OCI-LY7 (cell line): ENCODE measurements around the gene BMI1.

Experiments used
- EZH2phosphoT487 ChIP-seq: fragments of 200-600 bp; sonication (generic); IDR thresholded peaks from 2 replicates; pipeline ENCODE4 v1.6.1; 2018; ENCODE audit warnings: low read depth, borderline replicate concordance, mild to moderate bottlenecking, mixed run types, antibody characterized with exemption, low read length, moderate library complexity, mixed read lengths
- TF ChIP-seq, protein P1 (sequence below): fragments of 200-600 bp; sonication (generic); conservative IDR thresholded peaks from 2 replicates; pipeline ENCODE4 v1.5.1; 2014; ENCODE audit warnings: mild to moderate bottlenecking, antibody characterized with exemption, low read length, moderate library complexity, mixed read lengths

DNA sequence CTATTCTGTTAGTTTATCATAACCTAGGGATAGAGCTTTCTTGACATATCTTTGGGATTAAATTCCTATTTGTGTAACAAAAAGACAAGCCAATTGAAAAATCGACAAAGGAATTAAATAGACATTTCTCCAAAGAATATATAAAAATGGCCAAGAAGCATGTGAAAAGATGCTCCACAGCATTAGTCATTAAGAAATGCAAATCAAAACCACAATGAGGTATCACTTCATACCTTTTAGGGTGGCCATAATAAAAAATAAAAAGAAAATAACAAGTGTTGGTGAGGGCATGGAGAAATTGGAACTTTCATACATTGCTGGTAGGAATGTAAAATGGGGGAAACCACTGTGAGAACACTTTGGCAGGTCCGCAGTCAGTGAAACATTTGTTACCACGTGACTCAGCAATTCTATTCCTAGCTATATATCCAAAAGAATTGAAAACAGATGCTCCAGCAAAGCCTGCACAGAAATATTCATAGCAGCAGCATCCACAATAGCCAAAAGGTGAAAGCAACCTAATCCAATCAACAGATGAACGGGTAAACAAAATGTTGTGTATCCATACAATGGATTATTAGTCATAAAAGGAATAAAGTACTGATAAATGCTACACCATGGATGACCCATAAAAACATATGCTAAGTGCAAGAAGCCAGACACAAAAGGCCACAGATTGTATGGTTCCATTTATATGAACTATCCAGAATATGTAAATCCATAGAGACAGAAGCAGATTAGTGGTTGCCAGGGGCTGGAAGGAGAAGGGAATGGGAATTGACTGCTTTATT lies 44.9 kb downstream of the BMI1 start:
- TF ChIP-seq, protein P1, sequence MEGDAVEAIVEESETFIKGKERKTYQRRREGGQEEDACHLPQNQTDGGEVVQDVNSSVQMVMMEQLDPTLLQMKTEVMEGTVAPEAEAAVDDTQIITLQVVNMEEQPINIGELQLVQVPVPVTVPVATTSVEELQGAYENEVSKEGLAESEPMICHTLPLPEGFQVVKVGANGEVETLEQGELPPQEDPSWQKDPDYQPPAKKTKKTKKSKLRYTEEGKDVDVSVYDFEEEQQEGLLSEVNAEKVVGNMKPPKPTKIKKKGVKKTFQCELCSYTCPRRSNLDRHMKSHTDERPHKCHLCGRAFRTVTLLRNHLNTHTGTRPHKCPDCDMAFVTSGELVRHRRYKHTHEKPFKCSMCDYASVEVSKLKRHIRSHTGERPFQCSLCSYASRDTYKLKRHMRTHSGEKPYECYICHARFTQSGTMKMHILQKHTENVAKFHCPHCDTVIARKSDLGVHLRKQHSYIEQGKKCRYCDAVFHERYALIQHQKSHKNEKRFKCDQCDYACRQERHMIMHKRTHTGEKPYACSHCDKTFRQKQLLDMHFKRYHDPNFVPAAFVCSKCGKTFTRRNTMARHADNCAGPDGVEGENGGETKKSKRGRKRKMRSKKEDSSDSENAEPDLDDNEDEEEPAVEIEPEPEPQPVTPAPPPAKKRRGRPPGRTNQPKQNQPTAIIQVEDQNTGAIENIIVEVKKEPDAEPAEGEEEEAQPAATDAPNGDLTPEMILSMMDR, result no peak
- TF ChIP-seq EZH2phosphoT487, result no peak
